HT1080 (cell line): ENCODE data around the gene TSTD1. TPM values are rescaled to one million over a fixed set of nuclear protein-coding genes. Genes with fewer than 3 reads are reported as not detected.
A peak's percentile ranks its signal among the peaks of the same experiment; 100 is the strongest.
"Not testable (repeated sequence)": the region's sequence is repeated elsewhere in the genome, so short reads cannot be mapped to it uniquely, and the experiment has no call there.

Experiments used
- DNase-seq: peaks from one replicate; pipeline ENCODE4 v3.0.0-alpha.2; 2015; ENCODE audit warnings: low read depth
- total RNA-seq: library from RNA; depleted of rRNA; stranded (reverse); fragments of >200 nt; shearing (Covaris generic); gene quantifications from 2 replicates; pipeline ENCODE4 v1.2.3, GENCODE V29; 2014

Gene TSTD1
- total RNA-seq, 1 experiment from 2014 or later: not detected

DNA sequence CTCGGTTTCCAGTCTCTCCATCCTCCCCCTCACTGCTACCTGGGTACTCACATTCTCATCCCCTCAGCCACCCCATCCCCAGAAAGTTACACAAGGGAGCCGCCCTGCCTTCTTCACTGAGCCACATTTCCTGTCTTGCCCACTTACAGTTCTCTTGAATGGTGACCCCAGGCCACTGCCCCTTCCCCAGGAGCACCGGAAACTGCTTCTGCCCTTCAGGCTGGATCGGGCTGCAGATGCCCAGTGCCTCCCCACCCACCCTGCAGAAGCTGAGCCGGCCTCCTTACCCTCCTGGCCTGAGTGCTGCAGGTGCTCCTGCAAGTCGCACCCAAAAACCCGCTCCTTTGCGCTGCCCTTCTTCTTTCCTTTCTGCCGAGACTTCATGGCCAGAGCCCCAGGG is 30.5 kb upstream of the TSTD1 start:
- DNase-seq: no peak

DNA sequence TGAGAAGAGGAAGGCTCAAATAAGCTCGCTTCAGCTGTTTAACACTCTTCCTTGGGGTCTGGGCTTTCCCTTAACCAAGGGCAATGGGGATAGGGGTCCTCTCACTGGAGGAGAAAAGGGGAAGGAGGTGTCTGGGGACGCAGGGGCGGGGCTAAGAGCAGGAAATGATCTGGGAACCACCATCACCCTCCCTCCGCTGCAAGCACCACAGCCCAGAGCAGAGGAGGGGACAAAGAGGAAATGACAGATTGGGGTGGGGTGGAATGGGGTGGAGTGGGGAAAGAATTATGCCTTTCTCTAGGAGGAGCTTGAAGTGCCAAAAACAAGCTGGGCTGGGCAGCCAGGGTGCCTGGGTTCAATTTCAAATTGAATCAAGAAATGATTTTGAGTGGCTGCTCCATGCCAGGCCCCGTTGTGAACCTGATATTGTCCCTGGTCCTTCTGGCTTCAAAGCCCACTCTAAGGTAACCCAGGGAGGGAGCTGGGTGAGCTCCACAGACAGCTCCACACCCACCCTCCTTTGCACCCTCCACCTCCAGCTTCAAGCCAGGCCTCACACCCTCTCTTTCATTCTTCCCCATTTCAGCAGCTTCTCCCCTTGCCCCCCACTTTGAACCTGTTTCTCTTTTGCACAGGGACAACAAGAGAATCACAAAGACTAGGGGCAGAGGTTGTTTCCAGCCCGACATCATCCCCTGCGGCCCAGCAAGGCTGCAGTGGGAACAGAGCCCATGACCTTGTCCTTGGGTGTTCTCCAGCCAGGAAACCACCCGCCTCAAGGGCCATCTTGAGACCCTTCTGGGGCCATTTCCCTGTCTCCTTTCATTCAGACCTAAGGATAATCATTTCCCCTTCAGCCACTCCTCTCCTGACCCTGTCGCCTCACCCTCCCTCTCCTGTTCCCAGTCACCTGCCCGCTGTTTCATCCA is 29.8 kb upstream of the TSTD1 start:
- DNase-seq: peak; percentile 55

DNA sequence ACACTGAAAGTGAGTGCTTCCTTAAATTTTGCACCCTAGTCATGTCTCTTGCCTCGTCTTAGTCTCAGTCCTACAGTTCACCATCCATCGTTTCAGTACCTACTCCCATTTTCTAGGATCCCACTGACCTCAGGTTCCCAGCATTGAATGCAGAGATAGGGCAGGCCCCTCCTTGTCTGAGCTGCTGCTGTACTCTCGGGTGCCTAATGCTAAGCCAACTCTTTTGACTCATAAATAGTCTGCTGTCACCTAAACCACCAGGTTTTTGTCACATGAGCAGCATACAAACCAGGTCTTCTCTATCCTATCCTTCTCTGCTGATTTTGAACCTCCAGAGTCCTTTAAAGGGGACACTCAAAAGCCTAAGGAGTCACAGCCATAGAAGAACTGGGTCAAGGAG is 27.9 kb upstream of the TSTD1 start:
- no peak for DNase-seq

DNA sequence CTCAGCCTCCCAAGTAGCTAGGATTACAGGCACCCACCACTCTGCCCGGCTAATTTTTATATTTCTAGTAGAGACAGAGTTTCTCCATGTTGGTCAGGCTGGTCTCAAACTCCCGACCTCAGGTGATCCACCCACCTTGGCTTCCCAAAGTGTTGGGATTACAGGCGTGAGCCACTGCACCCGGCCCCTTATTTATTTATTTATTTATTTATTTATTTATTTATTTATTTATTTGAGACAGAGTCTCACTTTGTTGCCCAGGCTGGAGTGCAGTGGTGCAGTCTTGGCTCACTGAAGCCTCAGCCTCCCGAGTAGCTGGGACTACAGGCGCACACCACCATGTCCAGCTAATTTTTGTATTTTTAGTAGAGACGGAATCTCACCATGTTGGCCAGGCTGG is 26.9 kb upstream of the TSTD1 start:
- DNase-seq: not testable (repeated sequence)

DNA sequence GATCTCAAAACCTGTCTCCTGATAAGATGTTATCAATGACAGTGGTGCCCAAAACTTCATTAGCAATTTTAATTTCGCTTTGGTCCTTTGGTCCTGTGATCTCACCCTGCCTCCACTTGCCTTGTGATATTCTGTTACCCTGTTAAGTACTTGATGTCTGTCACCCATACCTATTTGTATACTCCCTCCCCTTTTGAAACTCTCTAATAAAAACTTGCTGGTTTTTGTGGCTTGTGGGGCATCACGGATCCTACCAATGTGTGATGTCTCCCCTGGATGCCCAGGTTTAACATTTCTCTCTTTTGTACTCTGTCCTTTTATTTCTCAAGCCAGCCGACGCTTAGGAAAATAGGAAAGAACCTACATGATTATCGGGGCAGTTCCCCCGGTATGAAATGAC is 25.2 kb upstream of the TSTD1 start:
- DNase-seq: not testable (repeated sequence)

DNA sequence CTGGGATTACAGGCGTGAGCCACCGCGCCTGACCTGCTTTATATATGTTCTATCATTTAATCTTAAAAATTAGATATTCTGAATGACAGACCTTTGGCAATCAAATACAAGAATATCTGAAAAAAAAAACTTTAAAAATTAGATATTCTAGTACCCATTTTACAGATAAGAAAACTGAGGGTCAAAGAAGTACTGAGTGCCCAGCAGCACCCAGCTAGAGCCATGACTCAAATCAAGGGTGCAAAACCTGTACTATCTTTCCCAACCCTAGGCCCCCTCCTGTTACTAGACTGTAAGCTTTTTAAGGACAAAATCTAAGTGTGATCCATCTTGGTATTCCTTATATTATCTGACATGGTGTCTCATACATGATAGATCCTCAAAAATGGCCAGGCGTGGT is 22.7 kb upstream of the TSTD1 start:
- DNase-seq: no peak

DNA sequence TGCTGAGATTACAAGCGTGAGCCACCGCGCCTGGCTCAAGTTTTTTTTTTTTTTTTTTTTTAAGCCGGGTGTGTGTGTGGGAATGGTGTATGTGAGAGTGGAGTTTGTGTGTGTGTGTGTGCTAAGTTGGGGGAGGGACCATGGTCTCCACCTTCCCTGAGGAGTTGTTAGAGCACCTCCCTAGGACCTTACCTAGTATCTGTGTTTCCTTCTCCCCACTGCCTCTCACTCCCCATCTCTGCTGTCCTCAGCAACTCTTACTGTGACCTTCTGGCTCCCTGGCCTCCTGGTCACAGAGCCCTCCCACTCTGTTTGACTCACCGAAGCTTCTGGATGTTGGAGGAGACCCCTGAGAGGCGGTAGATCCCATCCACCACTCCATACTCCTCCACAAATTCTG is 20.5 kb upstream of the TSTD1 start:
- DNase-seq: no peak

DNA sequence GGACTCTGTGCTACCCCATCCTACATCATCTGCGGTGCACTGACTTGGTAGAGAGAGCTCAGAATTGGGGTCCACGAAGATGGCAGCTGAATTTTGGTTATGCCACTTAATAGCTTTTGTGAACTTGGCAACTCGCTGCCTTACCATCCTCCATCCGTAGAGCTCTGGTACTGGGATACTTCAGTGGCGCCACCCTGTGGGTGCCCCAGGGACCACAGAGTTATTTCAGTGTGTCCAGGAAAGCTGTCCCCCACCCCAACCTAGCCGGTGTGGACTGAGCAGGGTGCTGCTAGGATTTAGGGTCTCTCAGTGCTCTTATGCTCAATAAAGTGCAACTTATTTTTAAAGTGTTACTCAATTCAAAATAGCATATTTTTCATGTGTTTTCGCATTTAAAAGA is 16.0 kb upstream of the TSTD1 start:
- no peak for DNase-seq

DNA sequence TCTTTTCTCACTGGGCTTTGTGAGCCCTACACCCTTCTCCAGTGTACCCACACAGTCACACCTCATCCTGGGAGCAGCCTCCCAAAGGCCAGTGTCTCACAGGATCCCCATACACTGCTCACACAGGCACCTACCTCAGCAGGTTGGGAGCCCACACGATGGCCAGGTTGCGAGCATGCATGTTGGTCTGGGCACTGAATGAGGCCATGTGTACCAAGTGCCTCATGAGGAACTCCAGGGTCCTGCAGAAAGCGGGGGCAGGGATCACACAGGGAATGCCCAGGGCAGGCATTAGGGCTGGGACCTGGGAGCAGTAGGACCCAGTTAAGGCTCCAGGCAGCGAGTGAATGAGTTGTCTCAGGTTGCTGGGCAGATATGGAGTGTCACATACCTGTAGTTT is 15.5 kb upstream of the TSTD1 start:
- DNase-seq: no peak

DNA sequence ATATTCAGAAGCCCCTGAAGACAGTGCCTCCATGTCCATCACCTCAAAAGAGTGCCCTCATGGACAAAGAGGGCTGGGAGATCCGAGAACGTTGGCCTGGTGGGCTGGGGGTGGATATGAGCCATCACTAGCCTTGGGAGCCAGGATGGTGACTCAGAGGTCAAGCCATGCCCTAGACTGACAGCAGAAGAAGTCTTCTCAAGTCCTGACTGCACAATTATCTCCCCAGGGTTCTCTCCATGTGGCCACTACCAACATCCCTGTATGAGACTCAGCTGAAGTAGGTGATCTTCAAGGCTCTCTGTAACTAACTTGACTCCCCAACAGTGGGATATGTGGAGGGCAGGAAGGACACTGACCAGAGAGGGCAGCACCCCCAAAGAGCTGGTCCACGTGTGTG is 14.1 kb upstream of the TSTD1 start:
- peak; percentile 51 for DNase-seq

DNA sequence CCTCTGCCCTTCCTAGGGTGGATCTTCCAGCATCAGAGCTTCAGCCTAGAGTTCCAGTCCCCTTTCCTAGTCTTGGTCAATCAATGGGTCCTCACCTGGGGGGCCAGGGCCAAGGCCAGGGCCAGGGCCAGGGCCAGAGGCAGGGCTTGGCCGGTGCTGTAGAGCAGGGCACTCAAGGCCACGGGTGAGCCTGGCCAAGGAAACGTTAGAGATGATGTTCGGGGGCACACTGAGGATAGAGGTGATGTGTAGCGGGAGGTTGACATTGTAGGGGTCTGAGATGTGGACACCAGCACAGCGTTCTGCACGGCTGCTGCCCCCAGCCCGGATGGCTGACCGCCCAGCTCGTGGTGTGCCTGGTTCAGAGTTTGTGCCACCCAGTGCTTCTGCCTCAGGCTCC is 12.5 kb upstream of the TSTD1 start:
- DNase-seq: no peak

DNA sequence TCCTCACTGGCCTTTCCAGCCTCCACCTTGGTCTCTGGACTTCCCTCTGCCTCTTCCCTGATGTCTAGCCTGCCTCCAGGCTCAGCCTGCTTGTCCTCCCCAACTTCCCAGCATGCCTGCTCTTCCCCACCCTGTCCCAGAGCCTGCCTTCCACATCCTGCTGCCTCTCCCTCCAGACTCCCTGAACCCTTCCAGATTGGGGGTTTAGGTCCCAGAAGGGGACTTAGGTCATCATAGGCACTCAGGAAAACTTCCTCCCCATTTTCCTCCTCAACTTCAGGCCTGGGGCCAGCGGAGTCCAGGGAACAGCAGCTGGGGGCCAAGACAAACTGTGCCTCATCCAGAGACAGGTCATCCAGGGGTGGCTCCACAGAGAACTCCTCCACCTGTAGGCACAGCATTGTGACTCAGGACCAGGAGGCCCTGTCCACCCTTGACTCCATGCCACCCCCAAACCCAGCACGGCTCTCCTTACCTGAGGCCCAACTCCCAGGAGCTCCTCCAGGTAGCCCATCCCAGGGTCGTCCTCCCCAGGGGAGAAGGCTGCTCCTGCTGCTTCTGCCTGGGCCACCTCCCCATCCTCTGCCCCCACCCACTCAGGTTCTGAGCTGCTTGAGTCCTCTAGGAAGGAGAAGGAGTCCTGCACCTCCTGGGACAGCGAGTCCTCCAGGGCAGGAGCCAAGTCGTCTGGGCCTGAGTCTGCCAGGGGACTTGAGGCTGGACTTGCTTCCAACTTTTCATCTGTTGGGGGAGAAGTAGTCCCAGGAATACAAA is 10.4 kb upstream of the TSTD1 start:
- DNase-seq: no peak

DNA sequence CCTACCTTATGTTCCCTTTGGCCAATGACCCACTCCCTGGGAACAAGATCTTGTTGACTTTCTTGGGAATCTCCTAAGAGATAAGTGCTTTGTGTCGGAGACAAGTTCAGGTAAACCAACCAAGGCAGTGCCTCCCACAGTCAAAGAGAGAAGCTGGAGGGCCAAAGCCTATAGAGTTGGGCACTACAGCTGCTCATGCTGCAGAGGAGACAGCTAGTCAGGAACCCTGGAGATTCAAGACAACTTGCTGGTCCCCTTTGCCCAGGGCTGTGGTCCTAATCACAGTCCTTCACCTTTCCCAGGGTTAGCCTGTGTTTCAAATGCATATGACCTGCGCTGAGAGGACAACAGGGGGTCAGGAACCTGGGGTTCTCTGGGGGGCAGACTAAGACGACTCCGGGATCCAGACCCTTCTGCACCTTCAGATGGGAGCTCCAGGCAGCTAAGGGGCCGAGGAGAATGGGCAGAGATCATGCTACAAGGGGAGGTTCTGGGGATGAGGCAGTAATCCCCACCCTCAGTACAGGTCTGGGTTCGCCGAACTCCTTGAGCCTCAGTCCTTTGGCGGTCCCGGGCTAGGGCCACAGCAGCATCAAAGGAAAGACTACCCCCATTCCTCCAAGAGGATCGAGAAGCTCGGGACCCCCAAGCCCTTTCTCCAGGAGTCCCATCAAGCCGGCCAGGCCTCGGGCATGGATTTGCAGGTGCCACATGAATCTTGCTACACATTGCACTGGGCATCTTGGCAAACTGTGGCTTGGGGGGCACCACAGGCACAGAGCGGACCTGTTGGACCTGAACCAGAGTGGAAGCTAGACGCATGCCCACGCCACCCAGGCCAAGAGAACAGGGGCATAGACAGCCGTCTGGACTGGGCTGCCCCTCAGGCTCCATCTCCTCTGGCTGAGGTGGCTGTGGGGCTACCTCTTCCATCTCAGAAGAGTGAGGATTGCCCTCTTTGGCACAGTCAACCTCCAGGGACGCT is 9.0 kb upstream of the TSTD1 start:
- no peak for DNase-seq

DNA sequence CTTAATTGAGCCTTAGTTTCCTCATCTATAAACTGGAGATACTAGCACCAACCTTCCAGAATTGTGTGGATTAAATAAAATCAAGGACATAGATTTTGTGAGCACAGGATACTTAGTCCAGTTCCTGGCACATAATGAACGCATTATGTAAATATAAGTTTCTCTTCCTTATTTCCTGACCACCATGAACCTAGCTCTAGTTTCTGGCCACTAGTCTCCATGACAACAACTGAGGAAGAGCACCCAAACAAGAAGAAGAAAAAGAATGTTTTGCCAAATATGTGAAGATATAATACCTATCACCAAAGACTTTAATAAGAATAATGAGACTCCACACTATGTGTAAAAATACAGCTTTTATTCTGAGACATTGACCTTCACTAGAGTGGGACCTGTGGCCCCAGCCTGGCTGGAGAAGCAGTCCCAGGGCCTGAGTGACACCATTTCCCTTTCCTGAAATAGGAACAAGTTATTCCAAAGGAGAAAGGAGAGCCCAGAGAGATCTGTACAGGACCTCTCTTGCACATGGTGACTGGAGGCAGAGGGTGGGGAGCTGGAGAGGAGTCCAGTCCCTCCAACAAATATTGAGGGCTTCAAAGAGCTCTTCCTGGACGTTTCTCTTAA is 8.0 kb upstream of the TSTD1 start:
- DNase-seq: no peak

DNA sequence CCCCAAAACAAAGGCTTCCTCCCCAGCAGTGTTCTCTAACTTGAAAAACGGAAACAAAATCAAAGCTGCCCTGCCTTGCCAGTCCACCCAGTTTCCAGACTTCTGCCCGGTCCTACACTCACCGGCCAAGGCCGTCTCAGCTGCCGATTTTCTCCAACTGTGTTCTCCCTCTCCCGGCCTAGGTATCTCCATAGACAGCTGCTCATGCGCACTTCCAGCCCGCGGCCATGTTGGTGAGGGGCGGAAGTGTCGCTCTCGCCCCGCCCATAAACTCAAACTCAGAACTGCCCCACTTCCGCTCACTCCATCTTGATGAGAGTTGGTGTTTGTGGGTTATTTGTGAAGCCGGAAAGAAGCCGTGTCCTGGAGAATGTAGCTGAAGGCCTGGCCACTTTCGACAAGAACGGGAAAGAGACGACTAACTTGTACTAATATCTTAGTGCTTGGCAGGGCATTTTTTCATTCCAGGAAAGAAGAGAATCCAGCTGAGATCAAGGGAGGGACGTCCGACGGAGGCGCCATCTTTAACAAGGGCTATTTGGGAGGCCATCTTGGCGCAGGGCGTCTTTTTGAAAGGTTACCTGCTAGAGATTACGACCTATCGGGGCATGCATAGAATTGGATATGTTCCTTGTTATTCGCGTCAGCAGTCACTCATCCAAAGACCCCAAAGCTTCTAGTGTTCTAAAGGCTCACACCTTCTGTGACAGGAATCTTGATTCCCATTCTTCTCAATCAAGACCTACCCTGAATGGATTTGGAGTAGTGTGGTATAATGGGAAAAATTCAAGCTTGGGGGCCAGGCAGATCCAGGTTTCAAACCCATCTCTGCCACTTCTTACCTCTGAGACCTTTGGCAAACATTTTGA is 7.2 kb upstream of the TSTD1 start, which contains the start of gene USF1:
TSS of gene USF1 (minus strand) at position 242 of the 869 bp plus-strand sequence. CDS start 2,702 bp downstream, outside the sequence.
- DNase-seq: peak; percentile 96

DNA sequence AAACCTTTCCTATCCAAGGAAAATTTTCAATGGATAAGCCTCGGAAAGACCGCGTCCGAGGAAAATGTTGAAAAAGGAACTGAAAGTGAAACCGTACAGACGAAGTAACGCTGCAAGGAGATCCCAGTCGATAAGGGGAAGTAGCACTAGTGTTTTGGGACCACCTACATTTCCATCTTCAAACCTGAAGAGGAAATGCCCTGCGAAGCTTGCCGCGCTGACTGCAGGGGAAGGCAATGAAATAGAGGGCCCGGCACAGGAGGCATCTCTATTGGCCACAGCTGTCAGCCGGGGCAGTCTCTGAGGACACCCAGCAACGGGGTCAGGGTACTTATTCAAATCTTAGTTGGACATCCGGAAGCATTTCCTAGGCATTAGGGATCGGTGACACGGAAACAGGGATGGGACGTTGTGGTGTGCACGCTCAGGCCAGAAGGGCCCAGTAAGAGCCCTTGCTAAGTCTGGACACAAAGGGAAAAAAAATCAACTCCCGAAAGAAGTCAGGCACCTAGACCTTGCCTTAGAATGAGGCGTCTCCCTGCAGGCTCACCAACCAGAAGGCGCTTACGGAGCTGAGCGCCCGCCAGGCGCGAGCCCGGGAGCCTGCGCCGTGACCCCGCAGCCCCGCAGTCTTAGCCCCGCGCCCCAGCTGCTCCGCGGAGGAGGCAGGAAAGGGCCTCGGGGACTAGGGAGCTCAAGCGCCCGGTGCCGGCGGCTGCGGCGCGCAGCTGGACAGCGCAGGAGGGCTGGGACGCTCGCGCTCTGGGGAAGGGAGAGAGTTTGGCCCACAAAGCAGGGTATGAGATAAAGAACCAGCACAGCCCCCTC is 6.4 kb upstream of the TSTD1 start:
- peak; percentile 71 for DNase-seq

DNA sequence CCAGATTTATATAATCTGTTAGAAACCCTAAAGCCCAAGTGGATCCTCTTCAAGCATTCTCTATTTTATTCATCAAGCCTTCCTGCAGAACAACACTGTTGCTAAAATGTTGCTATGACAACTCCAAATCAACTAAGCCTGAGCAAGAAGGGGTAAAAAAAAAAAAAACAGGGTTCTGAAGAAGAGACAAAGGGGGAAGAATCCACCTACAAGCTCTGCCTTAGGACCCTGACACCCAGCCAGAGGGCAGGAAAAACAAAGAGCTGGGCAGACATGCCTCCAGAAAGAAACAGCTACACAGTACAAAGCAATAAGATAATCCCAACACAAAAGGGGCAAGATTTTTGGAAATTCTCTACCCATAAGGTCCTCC is 5.8 kb upstream of the TSTD1 start:
- no peak for DNase-seq

DNA sequence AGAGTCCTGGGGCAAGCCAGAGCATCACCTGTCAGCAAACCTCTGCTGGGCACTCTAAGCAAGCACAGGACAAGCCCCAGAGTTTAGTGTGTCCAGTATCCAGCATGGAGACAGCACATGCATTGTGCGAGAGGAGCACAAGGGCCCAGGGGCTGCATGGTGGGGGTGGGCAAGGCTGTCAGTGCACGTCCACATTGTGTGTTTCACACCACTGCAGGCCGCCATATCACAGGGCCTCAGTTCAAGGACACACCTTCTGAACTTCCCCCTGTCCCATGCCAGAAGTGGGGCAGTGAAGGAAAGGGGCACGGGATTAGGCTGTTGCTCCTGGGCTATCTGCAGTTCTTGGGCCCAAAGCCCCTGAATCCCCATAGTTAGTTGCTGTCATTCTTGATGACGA is 782 bp upstream of the TSTD1 start:
- DNase-seq: no peak

DNA sequence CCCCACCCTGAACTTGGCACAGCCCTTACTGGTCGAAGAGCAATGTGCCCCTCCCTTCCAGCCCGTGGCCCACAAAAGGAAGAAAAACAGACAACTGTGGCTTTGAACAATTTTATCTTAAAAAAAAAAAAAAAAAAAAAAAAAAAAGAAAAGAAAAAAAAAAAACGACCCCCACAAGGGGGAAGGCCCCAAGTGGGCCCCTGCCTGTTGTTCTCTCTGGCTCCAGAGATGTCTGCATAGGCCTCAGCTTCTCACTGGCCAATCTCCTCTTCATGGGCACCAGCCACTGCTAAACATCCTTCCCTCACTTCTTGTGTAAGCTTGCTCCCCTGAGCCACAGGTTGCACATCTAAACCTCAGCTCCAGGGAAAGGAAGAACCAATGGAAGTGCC is 386 bp upstream of the TSTD1 start:
- no peak for DNase-seq
